ENCODE measurements around the gene LRIT1.

Gene LRIT1, protein sequence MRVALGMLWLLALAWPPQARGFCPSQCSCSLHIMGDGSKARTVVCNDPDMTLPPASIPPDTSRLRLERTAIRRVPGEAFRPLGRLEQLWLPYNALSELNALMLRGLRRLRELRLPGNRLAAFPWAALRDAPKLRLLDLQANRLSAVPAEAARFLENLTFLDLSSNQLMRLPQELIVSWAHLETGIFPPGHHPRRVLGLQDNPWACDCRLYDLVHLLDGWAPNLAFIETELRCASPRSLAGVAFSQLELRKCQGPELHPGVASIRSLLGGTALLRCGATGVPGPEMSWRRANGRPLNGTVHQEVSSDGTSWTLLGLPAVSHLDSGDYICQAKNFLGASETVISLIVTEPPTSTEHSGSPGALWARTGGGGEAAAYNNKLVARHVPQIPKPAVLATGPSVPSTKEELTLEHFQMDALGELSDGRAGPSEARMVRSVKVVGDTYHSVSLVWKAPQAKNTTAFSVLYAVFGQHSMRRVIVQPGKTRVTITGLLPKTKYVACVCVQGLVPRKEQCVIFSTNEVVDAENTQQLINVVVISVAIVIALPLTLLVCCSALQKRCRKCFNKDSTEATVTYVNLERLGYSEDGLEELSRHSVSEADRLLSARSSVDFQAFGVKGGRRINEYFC

DNA sequence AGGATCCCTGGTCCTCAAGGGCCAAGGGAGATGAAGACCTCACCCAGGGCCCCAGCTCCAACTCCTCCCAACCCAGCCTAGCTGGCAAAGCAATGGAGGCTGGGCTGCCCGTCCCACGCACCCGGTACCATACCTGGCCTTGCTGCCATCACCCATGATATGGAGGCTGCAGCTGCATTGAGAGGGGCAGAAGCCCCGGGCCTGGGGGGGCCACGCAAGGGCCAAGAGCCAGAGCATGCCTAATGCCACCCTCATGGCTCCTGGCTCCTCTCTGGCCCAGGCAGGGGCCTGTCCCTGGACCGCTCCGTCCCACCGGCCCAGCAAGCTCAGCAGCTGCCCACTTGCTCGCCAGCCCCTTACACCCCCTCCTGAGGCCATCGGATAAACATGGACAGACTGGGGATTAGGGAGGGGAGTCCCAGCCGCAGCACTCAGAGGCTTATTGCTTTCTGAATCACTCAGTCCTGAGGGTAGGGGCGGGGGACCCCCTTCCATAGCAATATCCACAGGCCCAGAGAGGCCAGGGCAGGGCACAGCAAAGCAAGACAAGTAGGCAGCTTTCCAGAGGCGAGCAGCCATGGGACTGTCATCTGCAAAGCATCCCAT is at the start of gene LRIT1:
Gene LRIT1, minus strand, starts transcription at position 362 of the 606 bp plus-strand sequence. Its CDS starts 107 bp downstream, at position 255.
- H2AFZ ChIP-seq (ENCODE audit: low read length) = no peak within 1 kb of the TSS
- TF ChIP-seq EZH2phosphoT487 (IDR thresholded peaks at IDR 0.05; ENCODE audit: borderline replicate concordance) (no peak), CTCF (conservative IDR thresholded peaks at IDR 0.05; ENCODE audit: low read length) (no peak)
- no peaks in the 10 kb centered on the region for H3K27me3 ChIP-seq (ENCODE audit: insufficient read depth, low read length, poor library complexity, severe bottlenecking)
- H3K79me2 ChIP-seq (ENCODE audit: insufficient read depth, low read length) = no peaks in the 10 kb centered on the region
- no peak within 1 kb of the TSS for H3K4me3 ChIP-seq (ENCODE audit: low read length, poor library complexity, severe bottlenecking)
- no peaks in the 10 kb centered on the region for H3K36me3 ChIP-seq (ENCODE audit: insufficient read depth, low read length)
- no peaks in the 10 kb centered on the region for H3K4me1 ChIP-seq (ENCODE audit: insufficient read depth, low read length, poor library complexity, severe bottlenecking)
- no peaks in the 10 kb centered on the region for H3K9me2 ChIP-seq (replicated peaks; ENCODE audit: low read depth, low read length)
- H3F3A ChIP-seq (ENCODE audit: low read depth) = no peaks in the 10 kb centered on the region
- no peak within 1 kb of the TSS for H3K4me2 ChIP-seq (ENCODE audit: low read depth, low read length, poor library complexity, severe bottlenecking)
- no peaks in the 10 kb centered on the region for H4K20me1 ChIP-seq (ENCODE audit: insufficient read depth, low read length, poor library complexity, severe bottlenecking)
- H3K9ac ChIP-seq (ENCODE audit: low read depth, low read length, poor library complexity, severe bottlenecking) = no peak within 1 kb of the TSS
- no peaks in the 10 kb centered on the region; the same call in 1 of the 2 replicates for H3K9me3 ChIP-seq (ENCODE audit: insufficient read depth, low read depth, low read length)

DNA sequence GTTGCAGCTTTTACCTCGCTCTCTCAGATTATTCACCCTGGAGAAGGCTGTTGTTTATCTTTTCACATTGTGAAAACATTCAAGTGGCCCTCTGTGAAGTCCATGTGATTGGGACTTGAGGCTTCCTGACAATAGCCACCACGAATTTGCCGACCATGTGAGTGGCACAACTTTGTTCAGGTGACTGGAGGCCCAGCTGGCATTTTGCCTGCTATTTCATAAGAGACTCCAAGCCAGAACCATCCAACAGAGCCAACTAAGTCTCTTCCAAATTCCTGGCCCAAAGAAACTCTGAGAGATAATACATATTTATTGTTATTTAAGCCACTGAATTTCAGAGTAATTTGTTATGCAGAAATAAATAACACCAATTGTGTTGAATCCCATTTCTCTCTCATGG is 48.9 kb upstream of the LRIT1 start:
- no peak for TF ChIP-seq EZH2phosphoT487 (IDR thresholded peaks at IDR 0.05; ENCODE audit: borderline replicate concordance)
- no peak for TF ChIP-seq CTCF (conservative IDR thresholded peaks at IDR 0.05; ENCODE audit: low read length)
- no peaks in the 10 kb centered on the region for H3F3A ChIP-seq (ENCODE audit: low read depth)
- no peak overlapping the region for H2AFZ ChIP-seq (ENCODE audit: low read length)
- no peak overlapping the region for H3K4me2 ChIP-seq (ENCODE audit: low read depth, low read length, poor library complexity, severe bottlenecking)
- no peaks in the 10 kb centered on the region for H4K20me1 ChIP-seq (ENCODE audit: insufficient read depth, low read length, poor library complexity, severe bottlenecking)
- no peak overlapping the region for H3K4me3 ChIP-seq (ENCODE audit: low read length, poor library complexity, severe bottlenecking)
- no peaks in the 10 kb centered on the region for H3K79me2 ChIP-seq (ENCODE audit: insufficient read depth, low read length)
- no peaks in the 10 kb centered on the region for H3K9me2 ChIP-seq (replicated peaks; ENCODE audit: low read depth, low read length)
- no peaks in the 10 kb centered on the region for H3K36me3 ChIP-seq (ENCODE audit: insufficient read depth, low read length)
- H3K27me3 ChIP-seq (ENCODE audit: insufficient read depth, low read length, poor library complexity, severe bottlenecking) = no peaks in the 10 kb centered on the region
- H3K4me1 ChIP-seq (ENCODE audit: insufficient read depth, low read length, poor library complexity, severe bottlenecking) = no peaks in the 10 kb centered on the region
- H3K9ac ChIP-seq (ENCODE audit: low read depth, low read length, poor library complexity, severe bottlenecking) = no peak overlapping the region
- no peaks in the 10 kb centered on the region for H3K9me3 ChIP-seq (ENCODE audit: insufficient read depth, low read depth, low read length)

- Histone ChIP-seq H3F3A (ENCODE audit: low read depth) (no peaks in the 10 kb centered on the region), H2AFZ (ENCODE audit: low read length) (no peak overlapping the region), H3K4me3 (ENCODE audit: low read length, poor library complexity, severe bottlenecking) (no peak overlapping the region), H3K36me3 (ENCODE audit: insufficient read depth, low read length) (no peaks in the 10 kb centered on the region), H3K4me2 (ENCODE audit: low read depth, low read length, poor library complexity, severe bottlenecking) (no peak overlapping the region), H3K9me2 (replicated peaks; ENCODE audit: low read depth, low read length) (no peaks in the 10 kb centered on the region), H3K79me2 (ENCODE audit: insufficient read depth, low read length) (no peaks in the 10 kb centered on the region), H3K9me3 (ENCODE audit: insufficient read depth, low read depth, low read length) (no peaks in the 10 kb centered on the region), H3K9ac (ENCODE audit: low read depth, low read length, poor library complexity, severe bottlenecking) (no peak overlapping the region), H4K20me1 (ENCODE audit: insufficient read depth, low read length, poor library complexity, severe bottlenecking) (no peaks in the 10 kb centered on the region), H3K27me3 (ENCODE audit: insufficient read depth, low read length, poor library complexity, severe bottlenecking) (no peaks in the 10 kb centered on the region), H3K4me1 (ENCODE audit: insufficient read depth, low read length, poor library complexity, severe bottlenecking) (no peaks in the 10 kb centered on the region)
- TF ChIP-seq EZH2phosphoT487 (IDR thresholded peaks at IDR 0.05; ENCODE audit: borderline replicate concordance) (no peak), CTCF (conservative IDR thresholded peaks at IDR 0.05; ENCODE audit: low read length) (no peak)
These were observed 48.3 kb upstream of the LRIT1 start for GRCh38 chr10:84289521-84290200.

All from Loucy (cell line).